Suprapubic skin (tissue), 4 donors: ENCODE data around the gene USP32.

Source experiments
- CTCF ChIP-seq, 2 donors: fragments of 200-600 bp in 1 of 2; fragments of 450-650 bp in 1 of 2; sonication (generic) in 1 of 2; IDR thresholded peaks; one replicate each; pipeline ENCODE4 v1.5.1; 2016 to 2019; ENCODE audit warnings: antibody characterized with exemption in 2 of 2, mild to moderate bottlenecking in 1 of 2, moderate library complexity in 1 of 2
- EP300 ChIP-seq: sonication (generic); formaldehyde crosslinking; IDR thresholded peaks from one replicate; pipeline ENCODE4 v1.6.1; 2017; ENCODE audit warnings: antibody characterized with exemption
- POLR2A ChIP-seq, 2 donors: fragments of 450-650 bp; IDR thresholded peaks; one replicate each; pipeline ENCODE4 v1.6.1; 2017; ENCODE audit warnings: antibody characterized with exemption in 2 of 2, mild to moderate bottlenecking in 2 of 2, moderate library complexity in 2 of 2
- POLR2AphosphoS5 ChIP-seq, 3 donors: sonication (generic); formaldehyde crosslinking; IDR thresholded peaks; one replicate each; pipeline ENCODE4 v1.6.1; 2017; ENCODE audit warnings: antibody characterized with exemption in 3 of 3

DNA sequence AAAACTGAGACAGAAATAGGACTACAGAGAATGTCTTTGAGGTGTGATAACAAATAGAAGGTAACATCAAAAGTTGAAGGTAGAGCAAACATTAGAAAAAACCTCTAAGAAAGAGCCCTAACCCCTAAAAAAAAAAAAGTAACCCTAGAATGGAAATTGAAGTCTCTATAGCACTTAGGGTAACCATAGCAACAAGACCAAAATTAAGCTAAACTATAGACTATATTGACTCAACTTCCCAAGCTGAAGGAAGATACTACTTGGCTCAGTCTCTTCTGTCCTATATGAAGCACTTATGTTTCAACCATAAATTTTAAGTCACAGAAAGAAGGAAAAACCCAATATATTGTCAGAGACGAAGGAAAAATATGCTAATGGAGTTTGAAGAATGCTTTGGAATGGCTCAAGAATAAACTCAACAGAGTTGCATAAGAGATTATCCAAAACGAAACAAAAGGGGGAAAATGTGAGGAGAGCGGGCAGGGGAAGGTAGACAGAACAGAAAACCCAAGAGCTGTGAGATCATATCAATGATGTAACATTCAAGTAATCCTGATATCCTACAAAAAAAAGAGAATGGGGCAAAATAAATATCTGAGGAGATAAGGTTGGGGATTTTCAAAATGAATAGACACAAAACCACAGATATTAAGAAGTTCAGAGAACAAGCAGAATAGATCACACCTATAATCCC is 88.4 kb downstream of the USP32 start:
- TF ChIP-seq CTCF (IDR thresholded peaks at IDR 0.05): no peak
- TF ChIP-seq POLR2A (IDR thresholded peaks at IDR 0.05): no peak
- no peak for TF ChIP-seq EP300
- TF ChIP-seq POLR2AphosphoS5 (IDR thresholded peaks at IDR 0.05): no peak
